ENCODE data around the gene ZDHHC8.

The ZDHHC8 gene

DNA sequence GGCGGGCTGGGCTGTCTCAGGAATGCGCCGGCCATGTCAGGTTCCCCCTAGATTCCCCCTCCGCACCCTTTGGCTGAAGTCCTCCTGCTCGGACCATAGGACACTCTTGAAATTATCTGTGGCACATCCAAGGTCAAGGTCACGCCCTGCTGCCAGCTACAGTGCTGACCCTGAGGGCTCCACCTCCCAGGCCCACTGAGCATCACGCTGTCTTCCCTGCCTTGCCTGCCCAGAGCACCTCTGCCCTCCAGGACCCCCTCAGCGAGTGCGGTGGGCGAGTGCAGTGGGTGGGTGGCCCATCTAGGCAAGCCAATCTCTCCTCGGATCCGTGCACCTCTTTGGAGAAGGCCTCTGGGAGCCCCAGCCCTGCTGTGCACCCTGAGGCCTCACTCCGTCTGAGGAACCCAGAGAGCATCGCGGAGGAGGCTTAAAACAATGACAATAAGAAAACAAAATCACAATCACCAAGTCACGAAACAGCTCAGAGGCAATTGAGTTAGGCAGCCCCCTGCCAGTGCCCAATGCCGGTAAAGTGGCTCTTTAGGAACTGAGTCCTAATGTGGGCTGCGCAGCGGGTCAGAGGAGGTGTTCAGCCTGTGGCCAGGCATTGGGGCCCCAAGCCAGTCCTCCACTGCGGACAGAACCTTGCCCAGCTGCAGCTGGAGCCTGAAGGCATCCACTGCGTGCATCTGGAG lies 45.8 kb downstream of the ZDHHC8 start:
- no peak for DNase-seq (ENCODE audit: low read depth in 1 of 2, low spot score in 1 of 2)

DNA sequence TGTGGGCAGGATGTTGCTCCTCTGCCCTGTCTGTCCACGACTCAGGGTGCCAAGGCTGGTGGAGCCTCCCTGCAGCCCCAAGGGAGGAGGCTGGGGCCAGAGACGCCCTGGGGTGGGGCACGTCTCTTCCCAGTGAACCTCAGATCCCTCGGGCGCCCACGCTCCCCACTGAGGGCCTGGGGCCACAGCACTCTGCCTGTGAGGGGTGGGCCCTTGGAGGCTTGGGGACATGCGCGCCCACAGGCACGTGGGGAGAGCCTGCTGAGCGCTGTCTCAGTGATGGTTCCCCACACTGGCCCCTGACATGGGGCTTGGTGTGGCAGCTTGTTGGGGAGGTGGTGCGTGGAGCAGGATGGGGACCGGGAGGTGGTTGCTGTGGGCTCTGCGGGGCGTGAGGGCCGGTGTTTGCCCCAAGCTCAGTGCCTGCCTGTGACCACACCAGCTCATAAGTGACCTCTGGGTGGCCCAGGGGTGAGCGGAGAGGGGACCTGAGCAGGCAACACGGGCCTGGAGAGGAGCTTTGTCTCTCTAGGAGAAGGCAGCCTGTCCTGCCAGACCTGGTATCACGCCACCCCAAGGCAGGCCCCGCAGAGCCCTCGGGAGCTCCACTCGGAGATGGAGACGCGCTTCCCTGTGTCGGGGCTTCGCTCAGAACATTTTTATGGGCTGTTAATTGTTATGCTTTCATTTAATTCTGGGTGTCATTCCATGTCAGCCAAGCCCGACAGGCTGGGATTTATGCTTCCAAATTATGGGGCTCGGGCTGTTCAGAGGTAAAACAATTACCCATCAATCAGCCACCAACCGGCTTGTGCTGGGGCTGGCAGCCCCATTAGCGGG lies 46.7 kb downstream of the ZDHHC8 start:
- no peak for DNase-seq (ENCODE audit: low read depth in 1 of 2, low spot score in 1 of 2)

DNA sequence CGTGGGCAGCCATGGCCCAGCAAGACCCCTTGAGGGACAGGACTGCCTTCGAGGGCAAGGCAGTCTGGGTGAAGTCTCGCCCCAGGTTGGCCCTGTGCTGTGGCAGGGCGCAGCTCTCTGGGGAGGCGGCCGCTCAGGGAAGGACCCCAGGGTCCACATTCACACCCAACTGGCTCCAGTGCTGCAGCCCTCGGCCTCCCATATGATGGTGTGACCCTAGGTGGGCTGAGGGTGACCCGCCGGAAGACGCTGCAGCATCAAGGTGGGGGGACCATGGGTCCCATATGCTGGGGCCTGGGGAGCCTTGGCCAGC lies 47.3 kb downstream of the ZDHHC8 start:
- no peak for DNase-seq (ENCODE audit: low read depth in 1 of 2, low spot score in 1 of 2)

DNA sequence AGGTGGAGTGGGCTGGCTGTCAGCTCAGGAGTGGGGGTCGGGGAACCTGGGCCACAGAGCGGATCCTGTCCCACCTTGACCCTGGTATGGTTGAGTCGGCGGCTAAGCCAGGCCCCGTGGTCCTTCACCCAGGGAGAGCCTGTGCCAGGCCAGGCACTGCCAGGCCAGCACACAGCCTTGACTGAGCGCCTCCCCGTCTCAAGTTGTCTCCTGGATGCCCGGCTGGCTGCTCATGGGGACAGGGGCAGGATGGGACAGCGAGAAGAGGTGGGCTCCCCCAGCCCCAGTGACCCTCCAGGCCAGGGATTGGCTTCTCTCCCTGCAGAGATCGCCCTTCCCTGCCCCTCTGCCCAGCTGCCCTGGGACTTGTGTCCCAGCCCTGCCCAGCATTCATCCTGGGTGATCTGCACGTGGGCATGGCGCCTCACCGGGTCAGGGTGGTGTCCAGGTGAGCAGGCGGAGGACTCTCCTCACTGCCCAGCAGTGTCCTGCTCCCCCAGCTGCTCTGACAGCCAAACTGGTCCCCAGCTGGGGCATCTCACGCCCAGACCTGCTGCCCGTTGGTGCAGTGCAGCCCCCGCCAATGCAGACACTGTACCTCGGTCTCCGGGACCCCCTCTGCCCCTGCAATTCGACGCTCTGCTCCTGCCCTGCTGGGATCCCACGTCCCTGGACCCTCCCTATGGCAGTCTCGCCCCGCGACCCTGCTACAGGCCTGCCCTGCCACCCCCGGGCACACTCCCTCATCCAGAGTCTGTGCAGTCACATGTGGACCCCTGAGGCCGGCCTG lies 48.0 kb downstream of the ZDHHC8 start:
- DNase-seq (ENCODE audit: low read depth in 1 of 2, low spot score in 1 of 2) = no peak

DNA sequence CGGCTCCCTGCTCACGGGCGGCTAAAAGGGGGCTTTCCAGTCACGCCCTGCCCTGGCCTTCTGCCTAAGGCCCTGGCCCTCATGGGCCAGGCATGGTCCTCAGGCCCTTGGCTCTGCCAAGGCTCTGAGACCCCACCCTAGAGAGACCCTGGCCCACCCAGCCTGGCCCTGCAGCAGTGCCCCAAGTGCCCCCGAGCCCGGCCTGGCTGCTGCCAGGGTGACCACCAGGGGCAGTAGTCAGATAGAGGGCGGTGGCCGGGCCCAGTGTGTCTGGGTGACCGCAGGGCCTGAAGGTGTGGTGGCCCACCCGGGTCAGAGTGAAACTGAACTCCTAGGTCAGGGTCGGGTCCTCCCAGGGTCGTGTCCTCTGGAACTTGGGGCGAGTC lies 48.6 kb downstream of the ZDHHC8 start:
- DNase-seq (ENCODE audit: low read depth in 1 of 2, low spot score in 1 of 2) = no peak

DNA sequence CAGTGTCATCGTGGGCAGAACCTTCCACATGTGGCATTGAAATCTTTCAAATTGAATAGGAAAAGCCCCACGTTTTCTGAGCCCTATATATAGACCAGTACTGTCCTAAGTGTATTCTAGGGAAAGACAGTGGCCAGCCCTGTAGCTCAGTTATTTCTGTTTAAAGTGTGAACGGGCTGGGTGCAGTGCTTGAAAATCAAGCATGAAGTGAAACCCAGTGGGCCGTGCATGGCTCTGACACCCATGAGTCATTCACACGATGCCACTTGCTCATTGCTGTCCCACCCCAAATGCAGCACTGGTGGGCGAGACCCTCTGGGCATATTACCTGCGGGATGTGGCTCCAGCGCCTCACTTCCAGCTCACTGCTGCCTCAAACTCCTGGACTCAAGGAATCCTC lies 49.0 kb downstream of the ZDHHC8 start:
- DNase-seq (ENCODE audit: low read depth in 1 of 2, low spot score in 1 of 2) = no peak

DNA sequence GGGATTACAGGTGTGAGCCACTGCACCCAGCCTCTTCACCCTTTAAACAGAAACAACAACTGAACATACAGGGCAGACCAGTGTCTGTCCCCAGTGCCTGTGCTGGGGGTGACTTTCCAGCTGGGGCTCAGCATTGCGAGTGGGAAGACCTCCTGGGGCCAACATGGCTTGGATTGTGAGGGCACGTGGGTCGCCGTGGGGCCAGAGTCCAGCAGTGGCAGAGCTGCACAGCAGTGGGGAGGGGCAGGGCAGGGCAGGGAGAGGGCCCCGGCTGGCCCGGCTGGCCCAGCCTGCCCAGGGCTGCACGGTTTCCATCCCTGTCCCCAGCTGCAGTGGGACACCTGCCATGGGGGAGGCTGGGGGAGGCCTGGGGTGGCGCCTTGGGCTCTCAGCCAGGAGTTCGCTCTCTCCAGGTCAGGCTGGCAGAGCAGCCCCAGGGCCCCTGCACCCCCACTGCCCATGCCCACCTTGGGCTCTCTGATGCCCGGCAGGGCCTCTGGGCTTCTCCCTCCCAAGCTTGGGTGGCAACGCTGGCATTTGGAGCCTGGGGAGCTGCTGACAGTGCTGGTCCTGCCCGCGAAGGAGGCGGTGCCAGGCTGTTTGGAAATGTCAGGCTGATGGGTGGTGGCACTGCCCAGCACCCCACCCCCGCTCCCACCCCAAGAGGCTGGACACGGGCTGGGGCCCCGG lies 49.7 kb downstream of the ZDHHC8 start:
- DNase-seq (ENCODE audit: low read depth in 1 of 2, low spot score in 1 of 2) = no peak

DNA sequence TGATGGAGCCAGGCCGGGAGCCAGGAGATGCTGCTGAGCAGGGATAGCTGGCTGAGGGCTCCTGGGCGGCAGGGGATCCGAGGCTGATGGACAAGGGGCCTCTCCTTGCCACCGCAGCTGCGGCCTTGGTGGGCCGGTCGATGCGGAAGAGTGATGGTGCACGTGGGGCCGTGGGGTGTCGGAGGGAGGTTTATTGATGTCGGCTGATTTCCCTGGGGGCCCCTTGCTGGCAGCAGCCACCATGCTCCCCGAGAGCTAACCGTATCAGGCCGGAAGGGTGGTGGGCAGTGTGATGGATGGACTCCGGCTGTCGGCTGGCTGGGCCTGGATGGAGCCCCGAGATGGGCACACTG lies 50.3 kb downstream of the ZDHHC8 start:
- DNase-seq (ENCODE audit: low read depth in 1 of 2, low spot score in 1 of 2) = no peak

DNA sequence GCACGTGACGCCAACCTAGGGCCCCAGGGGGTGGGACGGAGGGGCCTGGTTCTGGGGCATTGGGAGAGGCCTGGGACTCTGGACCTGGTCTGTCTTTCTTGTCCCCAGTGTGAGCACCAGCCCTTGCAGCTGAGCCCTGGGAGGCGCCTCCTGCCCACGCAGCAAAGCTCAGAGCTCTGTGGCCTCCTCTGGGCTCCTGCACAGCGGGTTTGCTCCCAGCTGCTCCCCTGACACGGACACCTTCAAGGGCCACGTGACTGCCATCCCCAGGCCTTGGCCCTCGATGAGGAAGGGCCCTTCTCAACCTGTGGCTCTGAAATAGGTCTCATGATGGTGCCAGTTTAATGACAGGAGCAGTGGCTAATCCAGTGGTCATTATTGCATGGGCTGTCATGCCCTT lies 50.8 kb downstream of the ZDHHC8 start:
- no peak for DNase-seq (ENCODE audit: low read depth in 1 of 2, low spot score in 1 of 2)

DNA sequence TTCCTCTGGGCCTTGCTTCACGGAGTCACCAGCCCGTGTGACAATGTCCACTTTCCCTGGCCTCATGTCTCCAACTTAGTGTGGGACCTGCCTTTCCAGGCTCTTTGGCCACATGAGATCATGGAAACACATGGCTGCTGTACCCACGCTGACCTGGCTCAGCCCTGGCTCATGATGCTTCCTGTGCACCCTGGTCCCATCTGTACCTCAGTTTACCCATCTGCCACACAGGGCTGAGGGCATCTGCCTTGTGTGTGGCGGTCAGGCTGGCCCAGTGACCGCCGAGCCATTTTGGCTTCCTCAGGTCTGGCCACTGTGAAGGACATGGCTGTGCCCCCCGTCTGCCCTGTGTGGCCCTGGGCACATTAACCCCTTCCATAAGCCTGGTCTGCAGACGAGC lies 51.5 kb downstream of the ZDHHC8 start:
- DNase-seq (ENCODE audit: low read depth in 1 of 2, low spot score in 1 of 2) = no peak

DNA sequence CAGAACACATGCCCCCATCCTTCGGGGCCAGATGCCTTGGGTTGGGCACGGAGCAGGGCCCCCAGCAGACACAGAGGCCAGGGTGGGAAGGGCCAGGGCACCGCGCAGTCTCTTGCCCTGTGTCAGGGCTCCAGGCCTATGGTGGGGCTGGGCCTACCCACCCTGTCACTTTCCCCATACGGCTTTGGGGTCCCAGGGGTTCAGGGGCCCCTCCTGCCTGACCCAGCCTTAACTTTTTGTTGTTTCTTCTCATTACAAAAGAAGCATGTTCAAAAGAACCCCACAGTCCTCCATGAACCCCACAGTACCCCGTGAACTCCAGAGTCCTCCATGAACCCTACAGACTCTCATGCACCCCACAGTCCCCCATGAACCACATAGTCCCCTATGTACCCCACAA lies 52.2 kb downstream of the ZDHHC8 start:
- no peak for DNase-seq (ENCODE audit: low read depth in 1 of 2, low spot score in 1 of 2)

DNA sequence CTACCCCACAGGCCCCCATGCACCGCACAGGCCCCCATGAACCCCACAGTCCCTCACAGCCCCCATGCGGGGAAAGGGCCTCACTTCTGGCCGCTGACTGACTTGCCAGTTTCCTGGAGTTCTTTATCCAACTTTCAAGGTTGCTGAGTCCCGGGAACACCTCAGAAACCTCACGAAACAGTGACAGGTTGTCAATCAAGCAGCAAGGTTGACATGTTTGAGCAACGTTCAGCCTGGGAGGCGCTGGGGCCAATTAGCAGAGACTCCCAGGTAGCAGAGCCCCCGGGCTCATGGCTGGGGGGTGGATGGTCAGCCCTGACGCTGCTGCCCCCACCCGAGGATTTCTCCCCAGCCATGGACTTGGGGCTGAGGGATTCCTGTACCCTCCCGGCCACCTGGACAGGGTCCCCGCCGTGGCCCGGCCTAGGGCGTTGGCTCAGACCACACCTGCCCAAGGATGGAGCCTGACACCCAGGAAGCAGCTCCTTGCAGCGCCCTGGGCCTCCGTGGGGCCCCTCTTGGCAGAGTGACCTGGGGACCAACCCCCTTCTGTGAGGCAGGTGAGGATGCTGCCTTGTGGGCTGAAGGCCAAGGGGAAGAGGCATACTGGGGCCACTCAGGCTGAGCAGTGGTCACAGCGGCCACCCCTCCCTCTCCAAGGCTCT lies 53.0 kb downstream of the ZDHHC8 start:
- DNase-seq (ENCODE audit: low read depth in 1 of 2, low spot score in 1 of 2) = no peak

DNA sequence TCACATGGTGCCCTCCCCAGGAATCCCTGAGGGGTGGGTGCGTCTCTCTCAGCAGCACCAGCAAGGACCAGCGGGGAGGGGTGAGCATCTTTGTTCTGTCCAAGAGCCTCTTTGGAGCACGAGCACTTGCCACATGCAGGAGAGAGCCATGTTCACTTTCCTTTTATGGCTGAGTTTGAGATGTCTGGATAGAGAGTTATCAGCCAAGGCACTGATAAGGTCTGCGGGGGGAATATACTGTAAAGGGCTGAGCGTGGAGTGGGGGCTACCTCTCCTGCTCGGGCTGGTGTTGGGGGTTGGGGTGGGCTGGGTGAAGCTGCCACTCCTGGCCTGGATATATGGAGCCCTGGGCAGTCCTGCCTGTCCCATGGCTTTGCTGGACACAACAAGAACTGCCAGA lies 54.1 kb downstream of the ZDHHC8 start:
- DNase-seq (ENCODE audit: low read depth in 1 of 2, low spot score in 1 of 2) = no peak

DNA sequence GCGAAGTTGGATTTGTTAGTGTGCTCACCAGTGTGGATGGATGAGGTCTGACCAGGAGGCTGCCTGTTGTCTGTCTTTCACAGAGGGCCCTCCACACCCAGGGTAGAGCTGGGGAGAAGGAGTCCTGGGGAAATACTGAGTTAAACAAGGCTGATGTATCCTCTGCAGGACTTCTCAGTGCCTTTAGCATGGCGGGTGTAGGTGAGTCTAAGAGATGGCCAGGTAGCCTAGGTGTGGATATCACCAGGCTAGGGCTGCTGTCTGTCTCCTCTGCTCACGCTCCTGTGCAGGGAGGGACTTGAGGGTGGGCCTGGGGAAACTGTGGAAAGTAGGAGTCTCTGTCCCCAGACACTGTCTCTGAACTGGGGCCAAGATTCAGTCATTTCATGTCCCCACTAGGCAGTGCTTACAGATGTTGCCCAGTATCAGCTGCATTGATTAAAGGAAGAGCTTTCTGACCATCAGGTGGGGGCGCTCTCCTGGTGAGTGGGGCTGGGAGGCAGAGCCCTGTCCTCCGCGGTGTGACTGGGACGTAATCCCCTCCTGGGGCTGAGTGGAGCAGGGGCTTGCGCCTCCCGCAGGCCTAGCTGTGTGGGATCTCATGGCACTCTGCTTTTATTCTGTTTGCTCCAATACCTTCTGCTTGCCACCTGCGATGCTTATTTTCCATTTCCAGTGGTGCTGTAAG lies 54.7 kb downstream of the ZDHHC8 start:
- no peak for DNase-seq (ENCODE audit: low read depth in 1 of 2, low spot score in 1 of 2)

DNA sequence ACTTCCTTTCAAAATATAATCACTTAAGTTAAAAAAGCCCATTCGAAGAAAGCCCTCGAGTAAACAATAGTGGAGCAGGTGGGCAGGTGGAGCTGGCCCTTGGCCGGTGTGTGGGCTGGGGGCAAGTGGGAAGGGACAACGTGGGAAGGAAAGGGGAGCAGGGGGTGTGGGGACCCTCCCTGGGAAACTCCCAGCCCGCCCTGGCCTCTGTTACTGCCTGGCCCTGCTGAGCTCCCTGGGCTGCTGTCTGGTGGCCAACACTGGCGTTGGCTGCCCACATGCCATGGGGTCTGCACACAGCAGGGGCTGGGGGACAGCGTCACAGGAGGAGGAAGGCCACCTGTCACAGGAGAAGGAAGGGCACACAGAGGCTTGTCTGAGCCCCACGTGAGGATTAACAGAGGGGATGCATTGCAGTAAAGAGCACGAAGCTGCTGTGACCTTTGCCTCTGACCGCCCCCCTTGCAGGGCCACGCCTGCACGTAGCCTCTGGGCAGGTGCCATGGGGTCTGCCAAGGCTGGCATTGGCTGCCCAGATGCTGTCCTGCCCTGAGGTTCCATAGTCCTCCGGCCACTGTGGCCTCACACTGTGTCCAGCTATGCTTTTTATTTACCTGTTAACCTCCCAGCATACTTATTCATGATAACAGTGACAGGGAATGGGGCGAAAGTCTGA lies 55.4 kb downstream of the ZDHHC8 start:
- DNase-seq (ENCODE audit: low read depth in 1 of 2, low spot score in 1 of 2) = no peak

DNA sequence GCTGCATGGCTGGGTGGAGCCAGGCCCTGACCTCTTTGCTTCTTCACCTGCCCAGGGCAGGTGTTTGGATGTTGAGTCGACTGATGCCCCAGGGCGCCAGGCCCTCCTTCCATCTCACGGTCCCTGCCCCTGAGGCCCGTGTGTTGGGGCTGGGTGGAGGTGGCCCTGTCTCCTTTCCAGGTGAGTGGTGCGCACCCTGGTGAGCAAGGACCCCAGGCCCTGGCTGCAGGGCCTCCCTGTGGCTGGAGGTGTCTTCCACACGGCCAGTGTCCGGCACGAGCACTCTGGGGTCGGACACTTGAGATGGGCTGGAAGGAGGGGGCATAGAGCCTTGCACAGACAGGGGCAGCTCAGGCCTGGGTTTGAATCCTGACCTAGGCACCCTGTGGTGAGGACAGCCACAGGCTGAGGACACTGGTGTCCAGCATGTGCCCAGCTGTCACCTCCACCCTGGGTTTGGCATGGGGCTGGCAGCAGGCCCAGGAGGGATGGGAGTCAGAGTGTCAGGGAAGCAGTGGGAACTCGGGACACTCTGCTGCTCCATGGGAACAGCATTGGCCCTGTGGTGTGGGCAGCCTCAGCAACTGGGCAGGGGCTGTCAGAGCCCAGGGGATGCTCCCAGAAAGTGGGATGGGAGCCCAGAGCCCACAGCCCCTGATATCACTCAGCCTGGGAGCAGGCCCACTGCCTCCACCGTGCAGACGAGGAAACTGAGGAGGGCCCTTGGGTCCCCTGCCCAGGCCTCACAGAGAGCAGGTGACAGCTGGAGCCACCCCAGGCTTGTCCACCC lies 56.4 kb downstream of the ZDHHC8 start:
- DNase-seq (ENCODE audit: low read depth in 1 of 2, low spot score in 1 of 2) = no peak

DNA sequence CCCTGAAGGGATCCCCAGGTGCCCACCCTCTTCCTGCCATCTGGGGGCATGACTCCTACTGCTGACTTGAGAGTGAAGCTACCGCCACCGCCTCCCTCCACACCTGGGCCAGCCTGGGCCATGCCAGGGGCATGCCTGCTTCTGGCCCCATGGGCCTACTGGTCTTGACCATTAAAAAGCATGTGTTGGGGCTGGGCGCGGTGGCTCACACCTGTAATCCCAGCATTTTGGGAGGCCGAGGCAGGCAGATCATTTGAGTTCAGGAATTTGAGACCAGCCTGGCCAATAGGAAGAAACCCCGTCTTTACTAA lies 56.9 kb downstream of the ZDHHC8 start:
- no peak for DNase-seq (ENCODE audit: low read depth in 1 of 2, low spot score in 1 of 2)

DNA sequence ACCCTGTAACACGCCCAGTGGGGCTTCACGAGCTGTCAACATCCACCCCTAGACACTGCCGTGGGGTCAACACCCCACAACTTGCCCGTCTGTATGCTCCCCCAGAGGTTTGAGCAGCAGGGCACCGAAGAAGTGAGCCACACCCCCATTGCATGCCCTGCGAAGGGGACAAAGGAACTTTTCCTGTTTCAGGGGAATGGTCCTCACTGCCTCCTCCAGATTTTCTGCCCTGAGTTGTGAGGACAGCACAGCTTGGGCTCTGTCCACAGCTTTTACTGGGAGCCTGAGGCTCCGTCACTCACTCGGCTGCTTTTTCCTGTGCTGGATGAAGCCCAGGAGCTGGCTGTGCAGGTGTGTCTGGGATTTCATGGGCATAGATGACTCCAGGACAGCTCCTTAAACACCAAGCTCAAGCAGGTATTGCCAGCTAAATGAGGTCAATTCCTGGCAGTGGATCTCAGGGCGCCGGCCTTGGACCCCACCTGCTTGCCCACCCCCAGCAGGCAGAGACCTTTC lies 59.5 kb downstream of the ZDHHC8 start:
- DNase-seq (ENCODE audit: low read depth in 1 of 2, low spot score in 1 of 2) = no peak

DNA sequence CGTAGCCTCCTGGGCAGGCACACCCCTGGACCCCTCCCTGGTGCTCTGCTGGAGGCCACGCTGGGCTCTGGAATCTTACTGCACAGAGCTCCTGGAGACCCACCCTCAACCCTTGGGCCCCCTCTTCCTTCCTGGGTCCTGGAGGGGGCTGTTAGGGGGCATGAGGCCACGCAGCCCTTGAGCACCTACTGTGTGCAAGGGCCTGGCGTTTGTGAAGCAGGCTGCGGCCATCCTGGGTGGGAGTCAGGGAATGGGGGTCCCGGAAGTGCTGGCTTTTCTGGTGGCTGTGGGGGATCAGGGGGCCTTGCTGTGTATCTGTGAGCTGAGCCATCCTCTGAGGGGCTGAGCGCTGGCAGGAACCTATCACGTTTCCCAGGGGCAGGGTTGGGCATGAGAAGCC lies 60.2 kb downstream of the ZDHHC8 start:
- no peak for DNase-seq (ENCODE audit: low read depth in 1 of 2, low spot score in 1 of 2)

Measured in activated CD4-positive, alpha-beta T cell treated with anti-CD3 and anti-CD28 coated beads, Interleukin-2, amount 50 U/mL, for 24 hours (primary cell).